COLO668 (cell line): ENCODE measurements around the gene ARHGEF19.

Experiments used
- DNase-seq: peaks from one replicate; lab custom pipeline; 2025; ENCODE audit not compliant: unreplicated experiment; lab: John Stamatoyannopoulos, UW

Gene ARHGEF19

GRCh38 chr1:16151196-16151994 is 61.1 kb downstream of the ARHGEF19 start:
- peak; percentile 50 for DNase-seq

GRCh38 chr1:16150508-16150907 is 61.9 kb downstream of the ARHGEF19 start:
- DNase-seq, result no peak

GRCh38 chr1:16149702-16150488 is 62.6 kb downstream of the ARHGEF19 start:
- no peak for DNase-seq

- DNase-seq, result no peak
These were observed 63.3 kb downstream of the ARHGEF19 start for GRCh38 chr1:16149146-16149545.

GRCh38 chr1:16148329-16149092 is 63.9 kb downstream of the ARHGEF19 start:
- no peak for DNase-seq
